HT-29 (cell line): ENCODE measurements around the gene CFAP20DC. TPM values are rescaled to one million over a fixed set of nuclear protein-coding genes. Genes with fewer than 3 reads are reported as not detected.
A peak's percentile ranks its signal among the peaks of the same experiment; 100 is the strongest.
"Not testable (repeated sequence)": the region's sequence is repeated elsewhere in the genome, so short reads cannot be mapped to it uniquely, and the experiment has no call there.

Experiments used
- DNase-seq: peaks from one replicate; pipeline ENCODE4 v3.0.0-alpha.2; 2015; ENCODE audit warnings: low spot score
- total RNA-seq: library from RNA; depleted of rRNA; stranded (reverse); fragments of >200 nt; shearing (Covaris generic); gene quantifications from 2 replicates; pipeline ENCODE4 v1.2.3, GENCODE V29; 2014

Gene CFAP20DC
- total RNA-seq, 1 experiment from 2014 or later = 0.38 TPM

- DNase-seq = no peak
Observed at GRCh38 chr3:58746758-58747157, 303.1 kb downstream of the CFAP20DC start.

- no peak for DNase-seq
Observed at GRCh38 chr3:58743296-58743695, 306.5 kb downstream of the CFAP20DC start.

- no peak for DNase-seq
Observed at GRCh38 chr3:58742239-58742638, 307.6 kb downstream of the CFAP20DC start.

GRCh38 chr3:58737644-58738043, 312.2 kb downstream of the CFAP20DC start:
- no peak for DNase-seq

GRCh38 chr3:58731673-58732072, 318.2 kb downstream of the CFAP20DC start:
- peak; percentile 12 for DNase-seq

GRCh38 chr3:58728723-58729122, 321.1 kb downstream of the CFAP20DC start:
- DNase-seq = no peak

- DNase-seq = no peak
Observed at GRCh38 chr3:58725326-58725853, 324.4 kb downstream of the CFAP20DC start.

GRCh38 chr3:58724336-58724735, 325.5 kb downstream of the CFAP20DC start:
- no peak for DNase-seq

GRCh38 chr3:58723173-58723572, 326.7 kb downstream of the CFAP20DC start:
- no peak for DNase-seq

GRCh38 chr3:58722561-58722960, 327.3 kb downstream of the CFAP20DC start:
- no peak for DNase-seq

GRCh38 chr3:58720526-58720925, 329.3 kb downstream of the CFAP20DC start:
- DNase-seq = no peak

- DNase-seq = no peak
Observed at GRCh38 chr3:58719684-58720083, 330.1 kb downstream of the CFAP20DC start.

- DNase-seq = no peak
Observed at GRCh38 chr3:58713715-58714401, 336.0 kb downstream of the CFAP20DC start.

GRCh38 chr3:58711871-58712270, 338.0 kb downstream of the CFAP20DC start:
- DNase-seq = no peak

GRCh38 chr3:58708983-58709382, 340.8 kb downstream of the CFAP20DC start:
- DNase-seq = not testable (repeated sequence)

- no peak for DNase-seq
Observed at GRCh38 chr3:58708116-58708791, 341.6 kb downstream of the CFAP20DC start.

GRCh38 chr3:58707390-58707930, 342.4 kb downstream of the CFAP20DC start:
- no peak for DNase-seq

- DNase-seq = no peak
Observed at GRCh38 chr3:58706395-58707167, 343.2 kb downstream of the CFAP20DC start.

- no peak for DNase-seq
Observed at GRCh38 chr3:58704745-58705144, 345.1 kb downstream of the CFAP20DC start.

GRCh38 chr3:58704304-58704703, 345.5 kb downstream of the CFAP20DC start:
- DNase-seq = not testable (repeated sequence)

GRCh38 chr3:58698246-58698645, 351.6 kb downstream of the CFAP20DC start:
- no peak for DNase-seq

GRCh38 chr3:58697561-58697960, 352.3 kb downstream of the CFAP20DC start:
- DNase-seq = no peak
